ENCODE data around the gene ABCA10.
"Not testable (repeated sequence)": the region's sequence is repeated elsewhere in the genome, so short reads cannot be mapped to it uniquely, and the experiment has no call there.

Gene ABCA10

GRCh38 chr17:69213059-69213813 lies 15.4 kb downstream of the ABCA10 start:
- Histone ChIP-seq H3K4me3 (ENCODE audit: low read depth in 1 of 2, low read length in 1 of 2) (no peak overlapping the region), H3K9me3 (no peaks in the 10 kb centered on the region), H3K36me3 (no peaks in the 10 kb centered on the region), H3K27me3 (no peaks in the 10 kb centered on the region), H3K27ac (no peak overlapping the region), H3K4me1 (ENCODE audit: control insufficient read depth in 1 of 2, insufficient read depth in 1 of 2, low read depth in 1 of 2, low read length in 1 of 2) (no peaks in the 10 kb centered on the region)
- TF ChIP-seq CTCF (IDR thresholded peaks at IDR 0.05), result no peak

GRCh38 chr17:69208640-69209039 lies 20.0 kb downstream of the ABCA10 start:
- no peaks in the 10 kb centered on the region for H3K36me3 ChIP-seq
- H3K27ac ChIP-seq, result no peak overlapping the region
- no peaks in the 10 kb centered on the region for H3K4me1 ChIP-seq (ENCODE audit: control insufficient read depth in 1 of 2, insufficient read depth in 1 of 2, low read depth in 1 of 2, low read length in 1 of 2)
- no peak for TF ChIP-seq CTCF (IDR thresholded peaks at IDR 0.05)
- no peaks in the 10 kb centered on the region for H3K27me3 ChIP-seq
- H3K9me3 ChIP-seq, result no peaks in the 10 kb centered on the region
- no peak overlapping the region for H3K4me3 ChIP-seq (ENCODE audit: low read depth in 1 of 2, low read length in 1 of 2)

GRCh38 chr17:69207151-69207550 lies 21.5 kb downstream of the ABCA10 start:
- Histone ChIP-seq H3K27ac (no peak overlapping the region), H3K27me3 (no peaks in the 10 kb centered on the region), H3K9me3 (no peaks in the 10 kb centered on the region), H3K4me1 (ENCODE audit: control insufficient read depth in 1 of 2, insufficient read depth in 1 of 2, low read depth in 1 of 2, low read length in 1 of 2) (no peaks in the 10 kb centered on the region), H3K36me3 (no peaks in the 10 kb centered on the region), H3K4me3 (ENCODE audit: low read depth in 1 of 2, low read length in 1 of 2) (no peak overlapping the region)
- TF ChIP-seq CTCF (IDR thresholded peaks at IDR 0.05), result no peak

GRCh38 chr17:69198238-69198637 lies 30.4 kb downstream of the ABCA10 start:
- no peak for TF ChIP-seq CTCF (IDR thresholded peaks at IDR 0.05)
- Histone ChIP-seq H3K4me1 (ENCODE audit: control insufficient read depth in 1 of 2, insufficient read depth in 1 of 2, low read depth in 1 of 2, low read length in 1 of 2) (no peaks in the 10 kb centered on the region), H3K36me3 (no peaks in the 10 kb centered on the region), H3K27ac (no peak overlapping the region), H3K9me3 (no peaks in the 10 kb centered on the region), H3K27me3 (no peaks in the 10 kb centered on the region), H3K4me3 (ENCODE audit: low read depth in 1 of 2, low read length in 1 of 2) (no peak overlapping the region)

GRCh38 chr17:69196105-69196653 lies 32.4 kb downstream of the ABCA10 start:
- H3K4me1 ChIP-seq (ENCODE audit: control insufficient read depth in 1 of 2, insufficient read depth in 1 of 2, low read depth in 1 of 2, low read length in 1 of 2); H3K9me3 ChIP-seq; H3K4me3 ChIP-seq (ENCODE audit: low read depth in 1 of 2, low read length in 1 of 2); H3K27ac ChIP-seq; H3K27me3 ChIP-seq; H3K36me3 ChIP-seq: not testable (repeated sequence)

- Histone ChIP-seq H3K36me3 (no peaks in the 10 kb centered on the region), H3K27ac (no peak overlapping the region), H3K9me3 (no peaks in the 10 kb centered on the region), H3K4me1 (ENCODE audit: control insufficient read depth in 1 of 2, insufficient read depth in 1 of 2, low read depth in 1 of 2, low read length in 1 of 2) (no peaks in the 10 kb centered on the region), H3K27me3 (no peaks in the 10 kb centered on the region), H3K4me3 (ENCODE audit: low read depth in 1 of 2, low read length in 1 of 2) (no peak overlapping the region)
- no peak for TF ChIP-seq CTCF (IDR thresholded peaks at IDR 0.05)
These were observed 35.9 kb downstream of the ABCA10 start for GRCh38 chr17:69192754-69193153.

Measured in neutrophil (primary cell).